GM10847 (cell line): Measurements from ENCODE around the gene CCDC157.

Experiments
- POLR2A ChIP-seq: IDR thresholded peaks from 2 replicates; pipeline ENCODE4 v1.6.1; 2011; ENCODE audit not compliant: insufficient read length; ENCODE audit errors: extremely low read depth

CCDC157 gene

GRCh38 chr22:30320021-30320556, 36.7 kb upstream of the CCDC157 start:
- no peak for TF ChIP-seq POLR2A

GRCh38 chr22:30321461-30321860, 35.3 kb upstream of the CCDC157 start:
- TF ChIP-seq POLR2A = no peak

- no peak for TF ChIP-seq POLR2A
These were observed 33.6 kb upstream of the CCDC157 start for GRCh38 chr22:30323246-30323645.

- no peak for TF ChIP-seq POLR2A
These were observed 32.6 kb upstream of the CCDC157 start for GRCh38 chr22:30324014-30324730.

GRCh38 chr22:30325065-30325720, 31.6 kb upstream of the CCDC157 start:
- TF ChIP-seq POLR2A = no peak

- TF ChIP-seq POLR2A = no peak
These were observed 31.0 kb upstream of the CCDC157 start for GRCh38 chr22:30325724-30326254.

- TF ChIP-seq POLR2A = no peak
These were observed 30.5 kb upstream of the CCDC157 start for GRCh38 chr22:30326255-30326705.

GRCh38 chr22:30326706-30327362, 30.0 kb upstream of the CCDC157 start, which contains the start of gene TBC1D10A:
TSS of gene TBC1D10A (minus strand) at chr22:30326941. CDS start at chr22:30326881, 60 bp downstream.
- TF ChIP-seq POLR2A = peak; percentile 74

GRCh38 chr22:30327864-30328345, 28.9 kb upstream of the CCDC157 start:
- no peak for TF ChIP-seq POLR2A

- TF ChIP-seq POLR2A = no peak
These were observed 28.2 kb upstream of the CCDC157 start for GRCh38 chr22:30328466-30329049.

- TF ChIP-seq POLR2A = no peak
These were observed 24.3 kb upstream of the CCDC157 start for GRCh38 chr22:30332551-30332950.

- TF ChIP-seq POLR2A = no peak
These were observed 23.7 kb upstream of the CCDC157 start for GRCh38 chr22:30332994-30333706.

- TF ChIP-seq POLR2A = no peak
These were observed 23.1 kb upstream of the CCDC157 start for GRCh38 chr22:30333707-30334087.

- no peak for TF ChIP-seq POLR2A
These were observed 22.2 kb upstream of the CCDC157 start for GRCh38 chr22:30334646-30335045.
